GM18951 (cell line): Measurements from ENCODE around the gene OR2Z1.
"Not testable (repeated sequence)": the region's sequence is repeated elsewhere in the genome, so short reads cannot be mapped to it uniquely, and the experiment has no call there.

Experiments used
- POLR2A ChIP-seq: IDR thresholded peaks from 4 replicates; pipeline ENCODE4 v1.6.1; 2011; ENCODE audit warnings: mild to moderate bottlenecking; ENCODE audit not compliant: insufficient read length, insufficient read depth; ENCODE audit errors: extremely low read depth
- in situ Hi-C: fragments of 300-500 bp; cut with MboI; formaldehyde crosslinking; loops from one replicate; pipeline ENCODE4 v1.12.0; 2022; ENCODE audit warnings: low sequenced_read_pairs, mixed read lengths, inconsistent platforms; ENCODE audit not compliant: unreplicated experiment

Gene OR2Z1

DNA sequence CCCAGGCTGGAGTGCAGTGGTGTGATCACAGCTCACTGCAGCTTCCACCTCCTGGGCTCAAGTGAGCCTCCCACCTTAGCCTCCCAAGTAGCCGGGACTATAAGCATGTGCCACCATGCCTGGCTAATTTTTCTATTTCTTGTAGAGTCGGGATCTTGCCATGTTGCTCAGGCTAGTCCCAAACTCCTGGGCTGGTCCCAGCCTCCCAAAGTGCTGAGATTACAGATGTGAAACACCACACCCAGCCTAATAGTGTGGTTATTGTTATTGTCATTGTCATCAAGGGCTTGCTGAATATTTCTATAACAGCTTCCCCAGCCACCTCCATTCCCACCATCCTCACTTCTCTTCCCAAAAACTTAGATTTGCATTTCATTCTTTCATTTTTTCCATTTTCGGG, 2.8 kb downstream of the OR2Z1 start:
- in situ Hi-C loops, result no loop called here
- no peak for TF ChIP-seq POLR2A

DNA sequence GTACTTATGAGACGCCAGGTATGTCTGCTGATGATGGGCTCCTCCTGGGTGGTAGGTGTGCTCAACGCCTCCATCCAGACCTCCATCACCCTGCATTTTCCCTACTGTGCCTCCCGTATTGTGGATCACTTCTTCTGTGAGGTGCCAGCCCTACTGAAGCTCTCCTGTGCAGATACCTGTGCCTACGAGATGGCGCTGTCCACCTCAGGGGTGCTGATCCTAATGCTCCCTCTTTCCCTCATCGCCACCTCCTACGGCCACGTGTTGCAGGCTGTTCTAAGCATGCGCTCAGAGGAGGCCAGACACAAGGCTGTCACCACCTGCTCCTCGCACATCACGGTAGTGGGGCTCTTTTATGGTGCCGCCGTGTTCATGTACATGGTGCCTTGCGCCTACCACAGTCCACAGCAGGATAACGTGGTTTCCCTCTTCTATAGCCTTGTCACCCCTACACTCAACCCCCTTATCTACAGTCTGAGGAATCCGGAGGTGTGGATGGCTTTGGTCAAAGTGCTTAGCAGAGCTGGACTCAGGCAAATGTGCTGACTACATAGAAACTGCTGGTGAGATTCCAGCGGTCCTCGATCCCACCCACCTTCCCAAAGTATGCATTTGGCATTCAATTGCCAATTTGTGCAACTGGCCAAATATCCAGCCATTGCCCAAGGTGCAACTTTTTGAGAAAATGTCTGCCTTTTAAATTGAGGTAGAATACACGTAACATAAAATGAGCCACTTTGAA, 10.2 kb downstream of the OR2Z1 start:
- in situ Hi-C loops, result no loop called here

DNA sequence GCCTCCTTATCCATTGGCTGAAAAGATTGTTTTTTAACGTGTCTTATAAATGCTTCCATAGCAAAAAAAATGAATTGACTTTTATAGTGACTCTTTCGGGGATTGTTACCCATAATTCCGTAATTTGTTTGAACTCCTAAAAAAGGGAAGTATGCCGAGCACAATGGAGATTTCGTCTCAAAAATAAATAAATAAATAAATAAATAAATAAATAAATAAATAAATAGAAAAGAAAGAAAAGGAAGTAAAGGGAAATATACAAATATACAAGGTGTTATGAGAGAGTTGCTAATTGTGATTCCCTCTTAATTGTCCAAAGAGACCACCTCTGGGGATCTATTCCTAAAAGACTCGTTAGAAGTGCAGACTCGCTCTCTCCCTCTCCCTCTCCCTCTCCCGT, 16.9 kb downstream of the OR2Z1 start:
- in situ Hi-C loops, result no loop called here
- no peak for TF ChIP-seq POLR2A

More for the DNA sequence above, 10.2 kb downstream of the OR2Z1 start:
- TF ChIP-seq POLR2A, result no peak

DNA sequence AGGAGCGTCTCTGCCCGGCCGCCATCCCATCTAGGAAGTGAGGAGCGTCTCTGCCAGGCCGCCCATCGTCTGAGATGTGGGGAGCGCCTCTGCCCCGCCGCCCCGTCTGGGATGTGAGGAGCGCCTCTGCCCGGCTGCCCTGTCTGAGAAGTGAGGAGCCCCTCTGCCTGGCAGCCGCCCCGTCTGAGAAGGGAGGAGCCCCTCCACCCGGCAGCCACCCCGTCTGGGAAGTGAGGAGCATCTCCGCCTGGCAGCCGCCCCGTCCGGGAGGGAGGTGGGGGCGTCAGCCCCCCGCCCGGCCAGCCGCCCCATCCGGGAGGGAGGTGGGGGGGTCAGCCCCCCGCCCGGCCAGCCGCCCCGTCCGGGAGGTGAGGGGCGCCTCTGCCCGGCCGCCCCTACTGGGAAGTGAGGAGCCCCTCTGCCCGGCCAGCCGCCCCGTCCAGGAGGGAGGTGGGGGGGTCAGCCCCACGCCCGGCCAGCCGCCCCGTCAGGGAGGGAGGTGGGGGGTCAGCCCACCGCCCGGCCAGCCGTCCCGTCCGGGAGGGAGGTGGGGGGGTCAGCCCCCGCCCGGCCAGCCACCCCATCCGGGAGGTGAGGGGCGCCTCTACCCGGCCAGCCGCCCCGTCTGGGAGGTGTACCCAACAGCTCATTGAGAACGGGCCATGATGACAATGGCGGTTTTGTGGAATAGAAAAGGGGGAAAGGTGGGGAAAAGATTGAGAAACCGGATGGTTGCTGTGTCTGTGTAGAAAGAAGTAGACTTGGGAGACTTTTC, 18.0 kb downstream of the OR2Z1 start:
- in situ Hi-C loops, result not testable (repeated sequence)

DNA sequence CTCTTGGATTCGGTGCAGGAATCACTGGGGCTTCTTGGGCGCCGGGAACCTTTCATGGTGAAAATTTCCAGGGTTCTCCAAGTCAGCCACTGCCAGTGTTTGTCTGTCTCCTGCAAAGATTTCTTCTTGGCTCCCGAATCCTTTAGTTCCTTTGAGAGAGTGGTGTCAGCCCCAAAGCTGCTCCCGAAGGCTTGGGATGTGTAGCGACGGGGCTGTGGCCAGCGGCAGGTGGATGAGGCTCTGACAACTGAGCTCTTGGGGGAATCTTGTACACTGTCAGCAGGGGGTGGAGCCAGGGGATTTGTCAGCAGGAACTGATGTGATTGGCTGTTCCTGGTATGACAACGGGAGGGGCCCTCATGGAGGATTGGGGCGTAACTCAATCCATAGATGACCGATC, 45.8 kb downstream of the OR2Z1 start:
- in situ Hi-C loops, result not testable (repeated sequence)

DNA sequence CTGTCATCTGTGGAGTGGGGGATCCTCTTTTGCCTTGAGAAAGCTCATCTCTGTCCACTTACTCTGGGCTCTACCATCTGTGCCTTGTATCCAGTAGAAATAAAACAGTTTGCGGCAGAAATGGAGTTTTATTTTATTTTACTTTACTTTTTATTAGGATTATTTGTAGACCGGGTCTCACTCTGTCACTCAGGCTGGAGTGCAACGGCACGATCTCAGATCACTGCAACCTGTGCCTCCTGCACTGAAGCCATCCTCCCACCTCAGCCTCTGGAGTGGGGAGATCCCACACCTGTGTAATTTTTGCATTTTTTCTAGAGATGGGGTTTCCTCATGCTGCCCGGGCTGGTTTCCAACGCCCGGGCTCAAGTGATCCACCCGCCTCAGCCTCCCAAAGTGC, 47.8 kb downstream of the OR2Z1 start:
- in situ Hi-C loops, result not testable (repeated sequence)

DNA sequence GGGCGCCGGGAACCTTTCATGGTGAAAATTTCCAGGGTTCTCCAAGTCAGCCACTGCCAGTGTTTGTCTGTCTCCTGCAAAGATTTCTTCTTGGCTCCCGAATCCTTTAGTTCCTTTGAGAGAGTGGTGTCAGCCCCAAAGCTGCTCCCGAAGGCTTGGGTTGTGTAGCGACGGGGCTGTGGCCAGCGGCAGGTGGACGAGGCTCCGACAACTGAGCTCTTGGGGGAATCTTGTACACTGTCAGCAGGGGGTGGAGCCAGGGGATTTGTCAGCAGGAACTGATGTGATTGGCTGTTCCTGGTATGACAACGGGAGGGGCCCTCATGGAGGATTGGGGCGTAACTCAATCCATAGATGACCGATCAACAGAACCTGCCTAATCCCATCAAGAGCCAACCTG, 52.2 kb downstream of the OR2Z1 start:
- in situ Hi-C loops, result not testable (repeated sequence)
